Suppressor macrophage (primary cell): ENCODE results near the gene CCM2.

Source experiments
- DNase-seq, 4 experiments: peaks; one replicate each; pipeline ENCODE4 v3.0.0-alpha.2; 2020 to 2022

The CCM2 gene

DNA sequence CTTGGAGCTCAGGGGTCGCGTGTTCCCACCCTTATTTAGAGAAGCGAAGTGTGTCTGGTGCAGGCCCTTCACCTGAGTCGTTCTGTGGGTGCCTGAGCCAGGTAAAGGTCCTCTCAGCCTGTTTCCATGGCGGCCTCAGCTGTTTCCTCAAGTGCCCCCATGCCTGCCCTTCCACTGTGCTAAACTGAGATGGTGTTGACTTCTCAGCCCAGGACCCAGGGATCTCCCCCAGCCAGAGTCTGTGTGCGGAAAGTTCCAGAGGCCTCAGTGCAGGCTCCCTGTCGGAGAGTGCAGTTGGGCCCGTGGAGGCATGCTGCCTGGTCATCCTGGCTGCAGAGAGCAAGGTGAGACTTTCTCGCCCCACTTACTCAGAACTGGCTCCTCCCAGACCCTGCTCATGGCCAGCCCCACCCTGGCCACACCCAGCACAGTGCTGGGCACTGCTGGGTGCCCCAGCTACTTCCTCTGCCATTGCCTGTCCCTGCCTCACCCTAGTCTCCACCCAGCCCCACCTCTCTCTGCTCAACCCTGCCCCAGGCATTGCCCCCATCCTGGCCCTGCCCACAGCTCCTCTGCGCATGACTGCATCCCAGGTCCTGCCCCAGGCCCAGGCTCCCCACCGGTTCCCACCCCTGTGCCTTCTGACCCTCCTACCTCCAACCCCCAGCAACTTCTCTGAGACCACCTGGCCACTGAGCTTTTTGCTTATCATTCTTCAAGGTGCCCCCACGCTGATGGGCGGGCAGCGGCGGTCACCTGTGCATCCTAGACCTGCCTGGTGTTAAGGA is 68.4 kb downstream of the CCM2 start:
- no peak for DNase-seq

GRCh38 chr7:45069444-45070253 is 69.6 kb downstream of the CCM2 start:
- DNase-seq: no peak

GRCh38 chr7:45070254-45070642 is 70.2 kb downstream of the CCM2 start:
- no peak for DNase-seq

- peak in 3 of 4 experiments; percentile 29 to 57 (median 47) for DNase-seq
Measured at GRCh38 chr7:45071528-45071927, 71.5 kb downstream of the CCM2 start.

DNA sequence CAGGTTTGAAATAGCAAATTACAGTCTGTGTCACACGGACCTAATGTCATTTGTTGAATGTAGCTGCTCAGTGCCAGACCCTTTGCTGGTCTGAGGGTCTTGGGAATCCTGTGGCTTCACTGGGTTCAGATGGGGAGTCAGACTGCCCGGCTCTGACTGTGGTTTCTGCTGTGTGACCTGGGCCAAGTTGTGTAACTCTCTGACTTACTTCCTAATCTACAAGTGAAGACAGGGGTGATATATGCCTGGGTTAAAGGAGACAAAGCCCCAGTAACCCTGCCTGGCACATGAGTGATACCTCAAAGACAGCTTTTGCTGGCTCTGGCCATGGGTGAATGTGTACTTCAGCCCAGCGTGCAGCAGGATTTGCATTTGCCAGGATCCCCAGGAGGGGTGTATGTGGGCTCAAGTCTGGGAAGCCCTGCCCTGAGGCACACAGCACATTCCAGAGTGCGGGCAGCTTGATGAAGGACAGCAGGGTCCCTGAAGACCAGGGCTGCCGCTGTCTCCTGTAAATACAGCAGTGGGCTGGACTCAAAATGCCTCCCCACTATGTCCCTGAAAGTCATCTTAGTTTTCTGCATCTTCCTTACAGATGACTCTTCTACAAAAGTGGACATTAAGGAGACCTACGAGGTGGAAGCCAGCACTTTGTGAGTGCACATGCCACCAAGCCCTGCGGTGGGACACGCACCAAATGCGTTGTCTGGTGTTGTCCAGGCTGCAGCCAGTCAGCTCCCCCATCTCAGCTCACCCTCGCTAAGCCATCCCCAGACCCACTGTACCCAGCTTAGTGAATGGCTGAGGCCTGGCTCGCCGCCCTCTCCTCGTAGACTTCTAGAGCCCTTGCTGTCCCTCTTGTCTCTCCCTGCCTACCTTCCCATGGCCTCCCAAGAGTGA is 72.4 kb downstream of the CCM2 start:
- DNase-seq: peak in 3 of 4 experiments; percentile 27 to 64 (median 46)

DNA sequence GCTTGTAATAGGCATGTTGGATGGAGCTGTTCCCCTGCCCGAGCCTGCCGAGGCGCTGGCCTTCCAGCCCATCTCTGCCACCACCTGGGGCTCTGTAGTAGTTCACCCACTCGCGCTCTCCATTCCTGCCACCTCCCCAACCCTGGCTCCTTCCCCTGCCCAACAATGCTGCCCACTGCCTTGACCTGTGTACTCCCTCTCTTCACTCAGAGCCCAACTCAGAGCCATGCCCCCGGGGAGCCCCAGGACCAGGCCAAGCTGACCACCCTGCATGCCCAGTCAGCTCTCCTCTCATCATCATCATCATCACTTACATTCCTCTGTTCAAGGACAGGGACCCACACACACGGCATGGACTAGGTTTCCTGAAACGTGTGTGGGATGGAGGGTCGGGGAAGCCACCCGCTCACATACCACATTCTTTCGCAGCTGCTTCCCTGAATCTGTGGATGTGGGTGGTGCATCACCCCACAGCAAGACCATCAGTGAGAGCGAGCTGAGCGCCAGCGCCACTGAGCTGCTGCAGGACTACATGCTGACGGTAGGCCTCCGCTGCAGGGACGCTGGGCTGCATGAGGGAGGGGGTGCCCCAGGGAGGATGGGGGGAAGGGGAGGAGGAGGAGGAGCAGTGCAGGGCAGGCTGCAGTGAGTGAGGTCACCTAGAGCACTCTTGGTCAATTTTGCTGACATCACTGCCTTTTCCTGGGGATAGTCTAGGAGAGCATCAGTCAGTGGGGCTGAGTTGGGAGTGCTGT is 73.2 kb downstream of the CCM2 start:
- DNase-seq: peak in 1 of 4 experiments; percentile 22

- DNase-seq: no peak
Measured at GRCh38 chr7:45073786-45074527, 74.0 kb downstream of the CCM2 start.

DNA sequence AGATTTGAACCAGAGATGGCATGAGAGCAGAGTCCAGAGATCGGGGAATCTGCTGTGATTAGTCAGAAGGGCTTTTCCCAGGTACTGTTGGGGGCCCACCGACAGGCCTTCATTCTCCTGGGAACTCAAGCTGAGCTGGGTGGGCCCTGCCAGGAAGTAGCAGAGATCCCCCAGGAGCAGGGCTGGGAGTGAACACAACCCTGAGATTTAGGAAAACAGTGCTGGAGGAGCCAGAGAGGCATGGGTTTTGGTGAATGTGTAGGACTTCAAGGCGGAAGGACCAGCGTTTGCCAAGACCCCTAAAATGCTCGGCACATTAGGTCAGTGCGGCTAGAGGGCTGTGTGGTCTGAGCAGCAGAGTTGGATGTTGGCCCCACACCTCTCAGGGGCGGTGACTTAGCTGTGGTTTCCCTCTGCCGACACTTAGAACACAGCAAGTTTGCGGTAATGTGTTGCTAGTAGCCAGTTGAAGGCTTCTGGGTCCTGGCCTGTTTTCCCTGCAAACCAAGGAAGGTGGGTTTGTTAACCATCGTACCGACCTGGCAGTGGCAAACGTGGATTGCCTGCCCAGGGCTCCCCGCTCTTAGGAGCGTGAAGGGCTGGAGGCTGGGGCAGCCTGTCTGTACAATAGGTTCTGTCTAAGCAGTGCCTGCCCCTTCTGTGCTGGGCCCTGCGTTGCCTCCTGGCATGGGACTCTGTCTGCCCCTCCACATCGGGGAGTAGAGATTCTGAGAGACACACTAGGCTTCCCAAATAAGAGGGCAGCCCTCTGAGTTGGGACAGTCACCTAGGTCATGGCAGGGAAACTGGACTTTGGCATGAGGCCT is 74.7 kb downstream of the CCM2 start:
- no peak for DNase-seq

GRCh38 chr7:45075355-45075644 is 75.3 kb downstream of the CCM2 start:
- no peak for DNase-seq

DNA sequence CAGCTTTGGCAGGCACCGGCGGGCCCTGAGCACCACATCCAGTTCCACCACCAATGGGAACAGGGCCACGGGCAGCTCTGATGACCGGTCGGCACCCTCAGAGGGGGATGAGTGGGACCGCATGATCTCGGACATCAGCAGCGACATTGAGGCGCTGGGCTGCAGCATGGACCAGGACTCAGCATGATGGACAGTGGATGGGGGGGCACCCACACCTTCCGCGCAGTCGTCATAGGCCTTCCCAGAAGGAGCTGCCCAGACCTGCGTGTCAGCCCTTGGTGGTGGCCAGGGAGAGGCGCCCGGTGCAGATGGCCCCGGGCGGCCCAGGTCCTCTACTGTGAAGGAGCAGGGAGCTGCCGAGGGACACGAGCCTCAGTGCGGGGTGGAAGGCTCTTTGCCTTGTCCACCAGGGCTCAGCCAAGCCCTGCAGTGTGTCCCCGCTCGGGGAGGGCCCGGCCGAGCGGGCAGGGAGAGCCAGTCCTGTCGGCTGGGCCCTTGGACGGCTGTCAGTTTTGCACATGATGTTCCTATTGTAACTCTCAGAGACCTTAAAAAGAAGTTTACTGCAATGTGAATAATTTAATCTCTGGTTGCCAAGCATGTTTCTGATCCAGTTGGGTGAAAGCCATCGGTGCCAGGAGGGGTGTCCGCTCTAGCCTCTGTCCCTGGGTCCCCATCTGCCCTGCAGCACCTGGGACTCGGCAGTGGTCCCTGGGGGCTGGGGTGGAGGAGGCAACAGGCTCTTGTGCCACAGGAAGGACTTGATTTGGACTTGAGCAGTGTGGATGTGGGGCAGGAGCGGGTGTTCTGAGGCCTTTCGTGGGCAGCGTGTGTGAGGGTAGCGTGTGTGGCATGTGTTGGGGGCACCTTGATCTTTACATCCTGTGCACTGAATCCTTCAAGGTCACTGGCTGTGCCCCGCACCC is 76.1 kb downstream of the CCM2 start:
- no peak for DNase-seq

DNA sequence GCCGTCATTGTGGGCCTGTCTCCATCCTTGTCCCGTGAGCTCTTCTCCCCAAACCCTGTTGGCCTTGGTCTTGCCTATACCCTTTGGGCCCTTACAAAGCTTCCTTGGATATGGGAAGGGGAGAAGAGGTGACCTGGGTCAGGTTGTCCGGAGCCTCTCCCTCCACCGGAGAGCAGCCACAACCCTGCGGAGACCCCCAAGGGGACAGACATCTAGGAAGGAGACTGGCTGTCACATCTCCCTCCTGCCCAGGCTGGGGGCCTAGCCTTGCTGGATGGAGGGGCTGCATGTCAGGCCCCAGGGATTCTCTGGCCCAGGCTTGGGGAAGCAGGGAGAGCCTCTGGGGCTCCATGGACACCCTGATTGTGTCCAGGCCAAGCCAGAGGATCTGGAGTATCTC is 76.9 kb downstream of the CCM2 start:
- DNase-seq: no peak

DNA sequence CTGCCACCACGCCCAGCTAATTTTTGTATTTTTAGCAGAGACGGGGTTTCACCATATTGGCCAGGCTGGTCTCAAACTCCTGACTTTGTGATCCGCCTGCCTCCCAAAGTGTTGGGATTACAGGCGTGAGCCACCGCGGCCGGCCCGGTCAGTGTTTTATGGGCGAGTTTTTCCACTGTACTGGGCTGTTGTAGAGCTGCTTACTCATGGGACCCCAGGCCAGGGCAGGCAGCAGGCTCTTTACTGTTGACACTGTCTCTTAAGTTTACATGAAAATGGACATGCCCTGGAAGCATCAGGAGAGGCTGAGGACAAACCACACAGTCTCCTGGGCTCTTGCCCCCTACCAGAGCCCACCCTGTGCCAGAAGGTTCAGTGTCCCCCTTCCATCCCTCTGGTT is 77.6 kb downstream of the CCM2 start:
- no peak for DNase-seq

DNA sequence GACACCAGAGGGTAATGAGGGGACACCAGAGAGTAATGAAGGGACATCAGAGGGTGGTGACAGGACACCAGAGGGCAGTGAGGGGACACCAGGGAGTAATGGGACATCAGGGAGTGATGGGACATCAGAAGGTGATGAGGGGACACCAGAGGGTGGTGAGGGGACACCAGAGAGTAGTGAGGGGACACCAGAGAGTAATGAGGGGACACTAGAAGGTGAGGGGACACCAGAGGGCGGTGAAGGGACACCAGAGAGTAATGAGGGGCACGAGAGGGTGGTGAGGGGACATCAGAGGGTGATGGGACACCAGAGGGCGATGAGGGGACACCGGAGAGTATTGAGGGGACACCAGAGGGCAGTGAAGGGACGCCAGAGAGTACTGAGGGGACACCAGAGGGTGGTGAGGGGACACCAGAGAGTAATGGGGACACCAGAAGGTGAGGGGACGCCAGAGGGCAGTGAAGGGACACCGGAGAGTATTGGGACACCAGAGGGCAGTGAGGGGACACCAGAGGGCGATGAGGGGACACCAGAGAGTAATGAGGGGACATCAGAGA is 78.2 kb downstream of the CCM2 start:
- DNase-seq: no peak

GRCh38 chr7:45080265-45080957 is 80.4 kb downstream of the CCM2 start:
- DNase-seq: peak in 1 of 4 experiments; percentile 31

GRCh38 chr7:45080958-45081669 is 81.1 kb downstream of the CCM2 start:
- DNase-seq: no peak

- no peak for DNase-seq
Measured at GRCh38 chr7:45081670-45081974, 81.6 kb downstream of the CCM2 start.

GRCh38 chr7:45082031-45082830 is 82.2 kb downstream of the CCM2 start:
- no peak for DNase-seq
